CD4-positive, alpha-beta T cell (primary cell): ENCODE data around the gene PPIB. TPM values are rescaled to one million over a fixed set of nuclear protein-coding genes. Genes with fewer than 3 reads are reported as not detected.

Experiments
- ATAC-seq: fragments of 200-7000 bp; cut with Tn5 transposase; one replicate; pipeline ENCODE4 v1.10.0; 2022; ENCODE audit warnings: mild to moderate bottlenecking; ENCODE audit not compliant: poor library complexity
- CTCF ChIA-PET: fragments of 350-600 bp; sonication (Branson Sonifier 250); formaldehyde crosslinking; loops from one replicate; lab custom pipeline; 2021; ENCODE audit warnings: antibody characterized with exemption, inconsistent platforms; lab: Charles Lee
- POLR2A ChIA-PET: fragments of 350-600 bp; sonication (Branson Sonifier 250); formaldehyde crosslinking; loops from one replicate; lab custom pipeline; 2021; ENCODE audit warnings: antibody characterized with exemption, inconsistent platforms; lab: Charles Lee
- DNase-seq, 14 experiments: peaks; one replicate each; pipeline ENCODE4 v3.0.0-alpha.2; 2013 to 2020; ENCODE audit warnings: mixed read lengths in 2 of 14
- H3K27ac ChIP-seq, 2 donors: one replicate each; pipeline versions ENCODE4 v1.5.1 to v1.7.0; 2013; ENCODE audit warnings: low read length in 2 of 2, low read depth in 1 of 2, mild to moderate bottlenecking in 1 of 2
- H3K27me3 ChIP-seq, 2 experiments: 1 replicate in 1 of 2; 2 replicates in 1 of 2; pipeline versions ENCODE4 v1.6.1 to v1.7.0; 2013; ENCODE audit warnings: low read length in 2 of 2, control low read depth in 1 of 2, mild to moderate bottlenecking in 1 of 2, moderate library complexity in 1 of 2; ENCODE audit not compliant: insufficient read depth in 2 of 2, control insufficient read depth in 1 of 2
- H3K36me3 ChIP-seq: one replicate; pipeline ENCODE4 v1.6.1; 2013; ENCODE audit warnings: low read length, control low read depth; ENCODE audit not compliant: insufficient read depth
- H3K4me1 ChIP-seq: one replicate; pipeline ENCODE4 v1.6.1; 2013; ENCODE audit warnings: low read length, control low read depth; ENCODE audit not compliant: insufficient read depth
- H3K4me3 ChIP-seq: one replicate; pipeline ENCODE4 v1.5.1; 2013; ENCODE audit warnings: mild to moderate bottlenecking, low read length, moderate library complexity
- H3K9me3 ChIP-seq, 2 experiments: 1 replicate in 1 of 2; 2 replicates in 1 of 2; pipeline versions ENCODE4 v1.6.1 to v1.7.0; 2013; ENCODE audit warnings: low read length in 2 of 2, mild to moderate bottlenecking in 2 of 2, control low read depth in 1 of 2, moderate library complexity in 1 of 2; ENCODE audit not compliant: control insufficient read depth in 1 of 2, insufficient read depth in 1 of 2
- H3K27ac Mint-ChIP-seq: one replicate; pipeline ENCODE4 v1.8.0; 2020; ENCODE audit warnings: mixed read lengths
- H3K27me3 Mint-ChIP-seq: one replicate; pipeline ENCODE4 v1.8.0; 2021; ENCODE audit warnings: mixed read lengths
- H3K36me3 Mint-ChIP-seq: one replicate; pipeline ENCODE4 v1.8.0; 2021; ENCODE audit warnings: low read depth, mixed read lengths
- H3K4me1 Mint-ChIP-seq: one replicate; pipeline ENCODE4 v1.8.0; 2021; ENCODE audit warnings: low read depth, mixed read lengths
- H3K4me3 Mint-ChIP-seq: one replicate; pipeline ENCODE4 v1.8.0; 2020; ENCODE audit warnings: mild to moderate bottlenecking, mixed read lengths
- H3K9me3 Mint-ChIP-seq: one replicate; pipeline ENCODE4 v1.8.0; 2020; ENCODE audit warnings: mixed read lengths
- intact Hi-C, 2 experiments: fragments of 100-400 bp; cut with DNase I in 1 of 2; cut with micrococcal nuclease in 1 of 2; formaldehyde crosslinking; loops; one replicate each; pipeline versions ENCODE4 v1.15.1 to v1.9.0; 2023 to 2025; cut with DNase I, micrococcal nuclease
- total RNA-seq, 174 experiments: library from RNA in 2 of 174; stranded (reverse) in 2 of 174; gene quantifications; one replicate each; pipeline ENCODE4 v1.2.3 and lab custom pipeline; 2021 to 2026
- TF ChIP-seq, protein P1 (sequence below): fragments of 200-600 bp; IDR thresholded peaks from one replicate; pipeline ENCODE4 v1.8.0; 2022; ENCODE audit warnings: antibody characterized with exemption, mild to moderate bottlenecking

The PPIB gene
- total RNA-seq, 2 experiments from 2014 or later = 167 to 169 TPM

DNA sequence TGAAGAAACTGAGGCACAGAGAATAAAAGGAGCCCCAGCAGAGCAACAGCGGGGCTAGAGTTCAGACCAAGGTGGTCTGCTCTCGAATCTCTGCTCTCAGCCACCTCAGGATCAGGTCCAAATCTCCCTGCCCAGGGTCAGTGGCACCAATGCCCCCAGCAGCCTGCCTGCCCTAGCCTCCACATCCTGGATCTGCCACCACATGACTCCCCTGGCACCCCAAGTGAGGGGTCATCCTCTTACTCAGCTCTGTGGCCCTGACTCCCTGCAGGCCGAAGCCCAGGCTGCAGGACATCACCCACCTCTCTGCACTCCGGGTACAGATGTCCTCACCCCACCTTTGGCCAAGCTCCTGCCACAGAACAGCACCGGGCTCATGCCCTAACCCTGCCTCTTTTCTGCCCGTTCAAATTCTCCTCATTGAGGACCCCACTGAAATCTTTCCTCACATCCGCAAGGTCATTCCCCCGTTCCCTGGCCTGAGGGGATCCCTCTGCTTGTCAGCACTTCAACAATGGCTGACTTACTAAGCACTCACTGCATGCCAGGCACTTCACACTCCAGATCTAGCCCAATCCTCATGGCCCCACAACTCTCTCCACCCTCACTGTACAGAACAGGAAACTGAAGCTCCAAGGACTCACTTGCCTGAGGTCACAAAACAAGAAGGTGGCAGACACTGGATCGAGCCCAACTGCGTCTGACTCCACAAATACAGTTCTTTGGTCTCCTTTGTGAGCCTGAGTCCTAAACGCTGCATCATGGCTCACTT lies 4.3 kb downstream of the PPIB start:
- TF ChIP-seq, protein P1, sequence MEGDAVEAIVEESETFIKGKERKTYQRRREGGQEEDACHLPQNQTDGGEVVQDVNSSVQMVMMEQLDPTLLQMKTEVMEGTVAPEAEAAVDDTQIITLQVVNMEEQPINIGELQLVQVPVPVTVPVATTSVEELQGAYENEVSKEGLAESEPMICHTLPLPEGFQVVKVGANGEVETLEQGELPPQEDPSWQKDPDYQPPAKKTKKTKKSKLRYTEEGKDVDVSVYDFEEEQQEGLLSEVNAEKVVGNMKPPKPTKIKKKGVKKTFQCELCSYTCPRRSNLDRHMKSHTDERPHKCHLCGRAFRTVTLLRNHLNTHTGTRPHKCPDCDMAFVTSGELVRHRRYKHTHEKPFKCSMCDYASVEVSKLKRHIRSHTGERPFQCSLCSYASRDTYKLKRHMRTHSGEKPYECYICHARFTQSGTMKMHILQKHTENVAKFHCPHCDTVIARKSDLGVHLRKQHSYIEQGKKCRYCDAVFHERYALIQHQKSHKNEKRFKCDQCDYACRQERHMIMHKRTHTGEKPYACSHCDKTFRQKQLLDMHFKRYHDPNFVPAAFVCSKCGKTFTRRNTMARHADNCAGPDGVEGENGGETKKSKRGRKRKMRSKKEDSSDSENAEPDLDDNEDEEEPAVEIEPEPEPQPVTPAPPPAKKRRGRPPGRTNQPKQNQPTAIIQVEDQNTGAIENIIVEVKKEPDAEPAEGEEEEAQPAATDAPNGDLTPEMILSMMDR = no peak
- Histone ChIP-seq H3K27me3 (no peaks in the 10 kb centered on the region), H3K9me3 (no peaks in the 10 kb centered on the region), H3K36me3 (peaks cover 72% of the 10 kb centered on the region), H3K4me1 (peaks cover 49% of the 10 kb centered on the region), H3K4me3 (no peak overlapping the region), H3K27ac (no peak overlapping the region)
- Mint-ChIP-seq H3K27me3 (peaks cover 4% of the 10 kb centered on the region), H3K4me1 (peaks cover 40% of the 10 kb centered on the region), H3K9me3 (no peaks in the 10 kb centered on the region), H3K4me3 (peak overlapping the region; percentile 34), H3K27ac (peak overlapping the region; percentile 57), H3K36me3 (peaks cover 73% of the 10 kb centered on the region)
- intact Hi-C loops = no loop called here
- DNase-seq (no peak), ATAC-seq (no peak)
- ChIA-PET POLR2A (no interaction called here), CTCF (no interaction called here)

GRCh38 chr15:64157599-64158125 lies 5.2 kb downstream of the PPIB start:
- H3K4me3 ChIP-seq = no peak overlapping the region
- H3K4me1 ChIP-seq = peaks cover 54% of the 10 kb centered on the region
- peaks cover 6% of the 10 kb centered on the region in 2 experiments for H3K27me3 ChIP-seq
- no peak overlapping the region for H3K27ac ChIP-seq
- H3K9me3 ChIP-seq = no peaks in the 10 kb centered on the region
- CTCF ChIA-PET = no interaction called here
- Mint-ChIP-seq H3K36me3 (peaks cover 76% of the 10 kb centered on the region), H3K4me3 (peak overlapping the region; percentile 38), H3K9me3 (no peaks in the 10 kb centered on the region), H3K27ac (peak overlapping the region; percentile 57), H3K27me3 (peaks cover 13% of the 10 kb centered on the region), H3K4me1 (peaks cover 45% of the 10 kb centered on the region)
- intact Hi-C loops = no loop called here
- no peak for ATAC-seq
- POLR2A ChIA-PET = interaction anchor here (0.6 kb wide), 1 partner anchor 31 kb away, joined by 3 read pairs; no protein-coding TSS in a partner anchor
- DNase-seq = no peak
- peaks cover 72% of the 10 kb centered on the region for H3K36me3 ChIP-seq
- TF ChIP-seq, protein P1 = no peak

DNA sequence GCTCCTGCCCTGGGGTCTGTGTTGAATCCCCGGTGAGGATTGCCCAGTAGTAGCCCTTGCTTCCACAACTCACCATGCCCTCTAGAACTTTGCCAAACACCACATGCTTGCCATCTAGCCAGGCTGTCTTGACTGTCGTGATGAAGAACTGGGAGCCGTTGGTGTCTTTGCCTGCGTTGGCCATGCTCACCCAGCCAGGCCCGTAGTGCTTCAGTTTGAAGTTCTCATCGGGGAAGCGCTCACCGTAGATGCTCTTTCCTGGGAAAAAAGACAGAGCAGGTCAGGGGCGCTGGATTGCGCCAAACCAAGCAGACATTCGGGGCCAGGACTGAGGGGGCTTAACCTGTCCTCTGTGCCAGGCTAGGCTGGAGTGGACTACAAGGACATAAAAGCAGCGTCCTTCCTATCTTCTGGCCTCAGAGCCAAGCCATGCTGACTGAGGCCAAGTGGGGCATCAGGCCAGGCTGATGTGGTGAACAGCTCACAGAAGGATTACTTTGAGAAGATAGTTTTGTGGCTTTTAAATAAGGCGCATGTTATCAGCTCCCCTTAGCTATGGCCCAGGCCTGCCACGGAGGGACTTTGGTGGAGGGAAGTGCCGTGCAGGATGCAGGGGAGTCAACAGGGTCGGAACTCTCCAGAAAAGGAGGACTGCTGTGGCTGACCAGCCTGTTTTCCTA lies 6.0 kb downstream of the PPIB start:
- POLR2A ChIA-PET = no interaction called here
- Mint-ChIP-seq H3K9me3 (no peaks in the 10 kb centered on the region), H3K4me3 (no peak overlapping the region), H3K27ac (peak overlapping the region; percentile 4), H3K4me1 (peaks cover 42% of the 10 kb centered on the region), H3K27me3 (peaks cover 16% of the 10 kb centered on the region), H3K36me3 (peaks cover 71% of the 10 kb centered on the region)
- TF ChIP-seq, protein P1 = no peak
- CTCF ChIA-PET = no interaction called here
- no peak overlapping the region for H3K4me3 ChIP-seq
- peaks cover 72% of the 10 kb centered on the region for H3K36me3 ChIP-seq
- DNase-seq = no peak
- peaks cover 12 to 14% of the 10 kb centered on the region in 2 experiments for H3K27me3 ChIP-seq
- H3K9me3 ChIP-seq = no peaks in the 10 kb centered on the region
- peaks cover 60% of the 10 kb centered on the region for H3K4me1 ChIP-seq
- no peak overlapping the region for H3K27ac ChIP-seq
- intact Hi-C loops = no loop called here
- ATAC-seq = no peak
